Stomach (tissue), 4 donors: ENCODE data around the gene CYTH1.

ENCODE experiments used
- EP300 ChIP-seq: sonication (generic); formaldehyde crosslinking; IDR thresholded peaks from one replicate; pipeline ENCODE4 v1.6.1; 2017; ENCODE audit warnings: antibody characterized with exemption
- POLR2A ChIP-seq, 4 donors: fragments of 450-650 bp; IDR thresholded peaks; one replicate each; pipeline ENCODE4 v1.6.1; 2016; ENCODE audit warnings: antibody characterized with exemption in 4 of 4, control low read depth in 2 of 4, mild to moderate bottlenecking in 1 of 4, moderate library complexity in 1 of 4
- POLR2AphosphoS5 ChIP-seq, 3 donors: sonication (generic); formaldehyde crosslinking; IDR thresholded peaks; one replicate each; pipeline ENCODE4 v1.6.1; 2016; ENCODE audit warnings: antibody characterized with exemption in 3 of 3
- TF ChIP-seq, protein P1 (sequence below), 7 experiments: fragments of 450-650 bp in 4 of 7; fragments of 200-600 bp in 3 of 7; sonication (generic) in 3 of 7; IDR thresholded peaks; one replicate each; pipeline ENCODE4 v1.5.1; 2016 to 2019; ENCODE audit warnings: antibody characterized with exemption in 7 of 7, control low read depth in 2 of 7, mild to moderate bottlenecking in 1 of 7

DNA sequence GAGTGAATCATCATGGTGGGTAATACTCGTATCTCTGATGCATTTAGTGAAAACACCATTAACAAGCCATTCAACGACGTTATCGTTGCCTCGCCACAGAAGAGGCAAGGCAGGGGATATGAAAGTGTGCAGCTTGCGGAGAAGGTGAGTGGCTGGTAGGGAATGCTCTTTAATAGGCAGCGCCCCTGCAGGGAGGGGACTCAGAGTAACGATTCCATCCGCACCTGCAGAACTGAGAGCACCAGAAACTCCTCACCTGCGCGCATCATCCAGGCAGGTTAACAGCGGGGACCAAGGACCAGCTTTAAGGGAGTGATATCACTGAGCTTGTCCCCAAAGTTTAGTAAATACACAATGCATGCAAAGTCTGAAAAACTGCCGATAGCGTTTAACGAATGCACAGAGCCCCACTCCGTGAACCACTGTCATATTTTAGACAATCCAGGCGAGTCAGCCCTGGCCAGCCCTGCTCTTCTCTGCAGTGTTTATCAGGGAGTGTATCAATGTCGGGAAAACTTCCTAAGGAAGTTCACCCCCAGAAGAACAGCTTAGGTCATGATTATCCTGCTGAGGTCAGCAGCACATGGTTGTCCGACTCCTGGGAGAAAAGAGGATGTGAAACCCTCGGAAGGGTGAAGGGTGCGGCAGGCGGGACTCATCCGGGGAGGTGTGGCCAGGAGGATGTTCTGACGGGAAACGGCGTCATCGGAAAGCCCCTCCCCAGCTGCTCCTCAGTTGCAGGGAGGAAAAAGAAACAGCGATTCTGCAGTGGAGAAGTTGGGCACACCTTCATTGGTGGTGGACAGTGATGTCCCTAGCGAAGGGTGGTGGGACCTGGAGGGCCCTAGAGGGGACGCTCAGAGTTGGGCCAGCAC is 136.4 kb downstream of the CYTH1 start:
- TF ChIP-seq POLR2AphosphoS5 (IDR thresholded peaks at IDR 0.05) (peak in 2 of 3 donors; percentile 4 to 19), POLR2A (IDR thresholded peaks at IDR 0.05) (no peak), EP300 (no peak)
- TF ChIP-seq, protein P1, sequence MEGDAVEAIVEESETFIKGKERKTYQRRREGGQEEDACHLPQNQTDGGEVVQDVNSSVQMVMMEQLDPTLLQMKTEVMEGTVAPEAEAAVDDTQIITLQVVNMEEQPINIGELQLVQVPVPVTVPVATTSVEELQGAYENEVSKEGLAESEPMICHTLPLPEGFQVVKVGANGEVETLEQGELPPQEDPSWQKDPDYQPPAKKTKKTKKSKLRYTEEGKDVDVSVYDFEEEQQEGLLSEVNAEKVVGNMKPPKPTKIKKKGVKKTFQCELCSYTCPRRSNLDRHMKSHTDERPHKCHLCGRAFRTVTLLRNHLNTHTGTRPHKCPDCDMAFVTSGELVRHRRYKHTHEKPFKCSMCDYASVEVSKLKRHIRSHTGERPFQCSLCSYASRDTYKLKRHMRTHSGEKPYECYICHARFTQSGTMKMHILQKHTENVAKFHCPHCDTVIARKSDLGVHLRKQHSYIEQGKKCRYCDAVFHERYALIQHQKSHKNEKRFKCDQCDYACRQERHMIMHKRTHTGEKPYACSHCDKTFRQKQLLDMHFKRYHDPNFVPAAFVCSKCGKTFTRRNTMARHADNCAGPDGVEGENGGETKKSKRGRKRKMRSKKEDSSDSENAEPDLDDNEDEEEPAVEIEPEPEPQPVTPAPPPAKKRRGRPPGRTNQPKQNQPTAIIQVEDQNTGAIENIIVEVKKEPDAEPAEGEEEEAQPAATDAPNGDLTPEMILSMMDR (IDR thresholded peaks at IDR 0.05), result no peak
